ENCODE results near the gene SLC39A2.

DNA sequence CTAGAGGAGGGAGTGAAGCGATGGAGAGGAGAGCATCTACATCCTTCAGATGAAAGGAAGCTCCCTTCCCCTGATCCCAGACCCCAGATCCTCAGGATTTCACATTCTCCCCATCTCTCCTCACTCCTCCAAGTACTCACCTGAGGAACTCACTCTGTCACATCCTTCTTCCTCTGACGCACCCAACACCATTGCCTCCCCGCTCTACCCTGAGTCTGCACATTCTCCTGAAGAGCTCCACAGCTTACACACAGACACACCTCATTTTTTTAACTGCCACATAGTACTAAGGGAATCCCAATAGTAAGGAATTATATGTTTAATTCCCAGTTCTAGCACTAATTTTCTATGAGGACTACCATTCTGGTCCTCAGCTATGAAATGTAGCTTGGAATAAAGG is 25.6 kb upstream of the SLC39A2 start:
- TF ChIP-seq CTCF (conservative IDR thresholded peaks at IDR 0.05), result no peak
- TF ChIP-seq ZFX (IDR thresholded peaks at IDR 0.05), result no peak

All from C4-2B (cell line).